Thymus (tissue), 2 donors: Measurements from ENCODE around the gene SLC2A4. TPM values are rescaled to one million over a fixed set of nuclear protein-coding genes. Genes with fewer than 3 reads are reported as not detected.

Experiments
- polyA plus RNA-seq: library from polyadenylated mRNA; stranded (reverse); fragments of 200-250 nt; gene quantifications from one replicate; pipeline ENCODE4 v1.2.3, GENCODE V29; 2013
- total RNA-seq: library from RNA; stranded (reverse); fragments of 120-200 nt; gene quantifications from one replicate; pipeline ENCODE4 v1.2.4, GENCODE V29; 2013
- donor health status: healthy.

SLC2A4 gene
- total and polyA plus RNA-seq, 2 donors: 0.19 to 1.2 TPM

Other genes starting within 250 kb of the SLC2A4 start
Only the 30 nearest of the 33 such genes appear.
- gene CLEC10A, start 201.5 kb upstream of the SLC2A4 start, total RNA-seq: 8.6 TPM
- gene CLEC10A, start 201.5 kb upstream of the SLC2A4 start, polyA plus RNA-seq: 11.2 TPM
- gene ASGR2, start 166.9 kb upstream of the SLC2A4 start, total RNA-seq: 0.85 TPM
- gene ASGR2, start 166.9 kb upstream of the SLC2A4 start, polyA plus RNA-seq: 4.7 TPM
- gene ASGR1, start 102.3 kb upstream of the SLC2A4 start, total RNA-seq: 0.90 TPM
- gene ASGR1, start 102.3 kb upstream of the SLC2A4 start, polyA plus RNA-seq: 3.3 TPM
- gene DLG4, start 61.9 kb upstream of the SLC2A4 start, total RNA-seq: 8.5 TPM
- 15.1 TPM for gene DLG4, start 61.9 kb upstream of the SLC2A4 start, polyA plus RNA-seq
- gene ACADVL, start 61.8 kb upstream of the SLC2A4 start, total RNA-seq: 221 TPM
- 990 TPM for gene ACADVL, start 61.8 kb upstream of the SLC2A4 start, polyA plus RNA-seq
- 21.8 TPM for gene DVL2, start 47.2 kb upstream of the SLC2A4 start, total RNA-seq
- gene DVL2, start 47.2 kb upstream of the SLC2A4 start, polyA plus RNA-seq: 26.6 TPM
- 51.6 TPM for gene PHF23, start 42.3 kb upstream of the SLC2A4 start, total RNA-seq
- 47.5 TPM for gene PHF23, start 42.3 kb upstream of the SLC2A4 start, polyA plus RNA-seq
- 245 TPM for gene GABARAP, start 39.3 kb upstream of the SLC2A4 start, total RNA-seq
- gene GABARAP, start 39.3 kb upstream of the SLC2A4 start, polyA plus RNA-seq: 846 TPM
- gene CTDNEP1, start 30.0 kb upstream of the SLC2A4 start, total RNA-seq: 19.5 TPM
- 79.7 TPM for gene CTDNEP1, start 30.0 kb upstream of the SLC2A4 start, polyA plus RNA-seq
- gene ELP5, start 29.5 kb upstream of the SLC2A4 start, total RNA-seq: 50.7 TPM
- 35.9 TPM for gene ELP5, start 29.5 kb upstream of the SLC2A4 start, polyA plus RNA-seq
- 6.3 TPM for gene CLDN7, start 19.2 kb upstream of the SLC2A4 start, total RNA-seq
- 34.9 TPM for gene CLDN7, start 19.2 kb upstream of the SLC2A4 start, polyA plus RNA-seq
- gene YBX2, start 12.9 kb downstream of the SLC2A4 start, total RNA-seq: 0.66 TPM
- gene YBX2, start 12.9 kb downstream of the SLC2A4 start, polyA plus RNA-seq: 0.48 TPM
- 305 TPM for gene EIF5A, start 25.9 kb downstream of the SLC2A4 start, total RNA-seq
- 324 TPM for gene EIF5A, start 25.9 kb downstream of the SLC2A4 start, polyA plus RNA-seq
- gene GPS2, start 33.6 kb downstream of the SLC2A4 start, total RNA-seq: 49.2 TPM
- gene GPS2, start 33.6 kb downstream of the SLC2A4 start, polyA plus RNA-seq: 71.3 TPM
- gene NEURL4, start 47.6 kb downstream of the SLC2A4 start, total RNA-seq: 12.3 TPM
- gene NEURL4, start 47.6 kb downstream of the SLC2A4 start, polyA plus RNA-seq: 39.6 TPM
- 167 TPM for gene ACAP1, start 54.8 kb downstream of the SLC2A4 start, total RNA-seq
- gene ACAP1, start 54.8 kb downstream of the SLC2A4 start, polyA plus RNA-seq: 364 TPM
- gene KCTD11, start 70.4 kb downstream of the SLC2A4 start, total RNA-seq: 3.0 TPM
- gene KCTD11, start 70.4 kb downstream of the SLC2A4 start, polyA plus RNA-seq: 9.9 TPM
- not detected for gene TMEM95, start 73.4 kb downstream of the SLC2A4 start, total RNA-seq
- gene TMEM95, start 73.4 kb downstream of the SLC2A4 start, polyA plus RNA-seq: 0.05 TPM
- gene TNK1, start 99.4 kb downstream of the SLC2A4 start, total RNA-seq: 1.8 TPM
- gene TNK1, start 99.4 kb downstream of the SLC2A4 start, polyA plus RNA-seq: 7.2 TPM
- 9.3 TPM for gene PLSCR3, start 112.8 kb downstream of the SLC2A4 start, total RNA-seq
- gene PLSCR3, start 112.8 kb downstream of the SLC2A4 start, polyA plus RNA-seq: 32.7 TPM
- 109 TPM for gene TMEM256, start 122.4 kb downstream of the SLC2A4 start, total RNA-seq
- 152 TPM for gene TMEM256, start 122.4 kb downstream of the SLC2A4 start, polyA plus RNA-seq
- gene NLGN2, start 126.1 kb downstream of the SLC2A4 start, total RNA-seq: 0.38 TPM
- 5.6 TPM for gene NLGN2, start 126.1 kb downstream of the SLC2A4 start, polyA plus RNA-seq
- gene SPEM1, start 138.6 kb downstream of the SLC2A4 start, total RNA-seq: not detected
- not detected for gene SPEM1, start 138.6 kb downstream of the SLC2A4 start, polyA plus RNA-seq
- not detected for gene SPEM2, start 143.9 kb downstream of the SLC2A4 start, total RNA-seq
- 0.02 TPM for gene SPEM2, start 143.9 kb downstream of the SLC2A4 start, polyA plus RNA-seq
- not detected for gene SPEM3, start 147.1 kb downstream of the SLC2A4 start, total RNA-seq
- not detected for gene SPEM3, start 147.1 kb downstream of the SLC2A4 start, polyA plus RNA-seq
- 6.8 TPM for gene TMEM102, start 153.7 kb downstream of the SLC2A4 start, total RNA-seq
- 5.1 TPM for gene TMEM102, start 153.7 kb downstream of the SLC2A4 start, polyA plus RNA-seq
- 5.8 TPM for gene FGF11, start 157.8 kb downstream of the SLC2A4 start, total RNA-seq
- 5.5 TPM for gene FGF11, start 157.8 kb downstream of the SLC2A4 start, polyA plus RNA-seq
- 12.9 TPM for gene CHRNB1, start 163.3 kb downstream of the SLC2A4 start, total RNA-seq
- 18.5 TPM for gene CHRNB1, start 163.3 kb downstream of the SLC2A4 start, polyA plus RNA-seq
- 10.9 TPM for gene ZBTB4, start 197.9 kb downstream of the SLC2A4 start, total RNA-seq
- gene ZBTB4, start 197.9 kb downstream of the SLC2A4 start, polyA plus RNA-seq: 29.5 TPM
- gene SLC35G6, start 199.7 kb downstream of the SLC2A4 start, total RNA-seq: not detected
- 0.09 TPM for gene SLC35G6, start 199.7 kb downstream of the SLC2A4 start, polyA plus RNA-seq